GM19463 (cell line): ENCODE data around the gene MAL.

Experiments used
- ATAC-seq: cut with Tn5 transposase; IDR thresholded peaks from one replicate; pipeline ENCODE4 v1.9.1; 2021; ENCODE audit warnings: mild to moderate bottlenecking, moderate library complexity; ENCODE audit not compliant: unreplicated experiment

MAL gene

GRCh38 chr2:95047629-95048510 is 22.4 kb downstream of the MAL start:
- ATAC-seq: no peak

GRCh38 chr2:95048825-95049682 is 23.5 kb downstream of the MAL start:
- ATAC-seq: no peak

- no peak for ATAC-seq
These were observed 24.1 kb downstream of the MAL start for GRCh38 chr2:95049683-95049955.

DNA sequence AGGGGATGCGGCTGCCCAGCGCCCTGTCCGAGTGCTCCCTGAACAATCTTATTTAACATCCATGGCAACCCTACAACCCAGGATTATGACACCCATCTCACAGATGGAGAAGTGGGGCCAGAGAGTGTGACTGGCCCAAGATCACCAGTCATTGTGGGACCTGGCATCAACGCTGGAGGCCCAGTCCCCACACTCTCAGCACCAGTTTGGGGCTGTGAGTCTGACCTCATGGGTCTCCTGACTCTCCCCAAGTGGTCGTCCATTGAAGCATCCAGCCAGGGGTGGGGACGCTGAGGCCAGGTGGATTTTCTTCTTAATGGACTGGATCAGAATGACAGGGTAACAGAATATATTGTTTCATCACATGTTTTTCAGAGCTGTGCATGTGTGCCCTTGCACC is 24.5 kb downstream of the MAL start:
- no peak for ATAC-seq

DNA sequence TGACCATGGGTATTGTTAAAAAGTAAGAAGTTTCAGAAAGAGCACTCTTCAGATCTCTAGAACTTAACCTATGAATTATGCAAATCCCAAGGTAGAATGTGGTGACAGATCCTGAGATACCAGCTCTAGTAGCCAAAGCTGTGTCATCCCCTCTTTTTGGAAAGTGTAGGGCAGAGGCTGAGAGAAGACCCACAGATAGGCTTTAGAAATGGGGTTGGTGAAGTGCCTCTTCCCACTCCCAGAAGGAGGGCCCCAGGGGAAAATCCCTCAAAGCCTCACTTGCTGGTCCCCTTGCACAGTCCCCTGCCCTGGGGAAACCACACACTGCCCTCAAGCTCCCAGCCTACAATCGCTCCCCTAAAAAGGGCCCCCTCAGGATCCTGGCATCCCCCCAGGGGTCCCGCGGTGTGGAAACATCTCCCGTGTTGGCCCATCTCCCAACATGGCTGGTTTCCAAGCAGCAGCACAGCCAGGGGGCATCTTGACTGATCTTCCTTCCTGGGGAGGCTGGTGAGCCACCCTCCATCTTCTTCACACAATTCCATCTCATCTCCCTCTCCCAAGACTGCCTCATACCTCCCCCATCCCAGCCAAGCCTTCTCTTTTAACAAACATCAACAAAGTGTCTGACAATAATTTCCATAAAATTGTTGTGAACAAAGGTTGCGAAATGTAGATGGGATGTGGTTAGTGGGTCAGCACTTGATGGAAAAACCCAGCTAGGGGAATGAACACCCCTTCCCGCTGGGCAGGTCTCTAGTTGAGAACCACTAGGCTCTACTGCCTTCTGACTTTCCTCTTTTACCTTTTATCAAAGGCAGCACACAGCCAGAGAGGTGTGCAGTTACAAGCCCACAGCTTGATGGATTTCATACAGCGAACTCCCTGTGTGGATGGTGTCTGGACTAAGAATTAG is 25.1 kb downstream of the MAL start:
- ATAC-seq: no peak

GRCh38 chr2:95051626-95052025 is 26.1 kb downstream of the MAL start:
- ATAC-seq: no peak

GRCh38 chr2:95052307-95052706 is 26.8 kb downstream of the MAL start:
- ATAC-seq: no peak

- ATAC-seq: no peak
These were observed 27.4 kb downstream of the MAL start for GRCh38 chr2:95052804-95053479.

DNA sequence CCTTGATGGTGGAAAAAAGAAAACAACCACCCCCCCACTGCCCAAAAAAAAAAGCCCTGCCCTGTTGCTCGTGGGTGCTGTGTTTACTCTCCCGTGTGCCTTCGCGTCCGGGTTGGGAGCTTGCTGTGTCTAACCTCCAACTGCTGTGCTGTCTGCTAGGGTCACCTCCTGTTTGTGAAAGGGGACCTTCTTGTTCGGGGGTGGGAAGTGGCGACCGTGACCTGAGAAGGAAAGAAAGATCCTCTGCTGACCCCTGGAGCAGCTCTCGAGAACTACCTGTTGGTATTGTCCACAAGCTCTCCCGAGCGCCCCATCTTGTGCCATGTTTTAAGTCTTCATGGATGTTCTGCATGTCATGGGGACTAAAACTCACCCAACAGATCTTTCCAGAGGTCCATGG is 28.0 kb downstream of the MAL start:
- ATAC-seq: no peak

DNA sequence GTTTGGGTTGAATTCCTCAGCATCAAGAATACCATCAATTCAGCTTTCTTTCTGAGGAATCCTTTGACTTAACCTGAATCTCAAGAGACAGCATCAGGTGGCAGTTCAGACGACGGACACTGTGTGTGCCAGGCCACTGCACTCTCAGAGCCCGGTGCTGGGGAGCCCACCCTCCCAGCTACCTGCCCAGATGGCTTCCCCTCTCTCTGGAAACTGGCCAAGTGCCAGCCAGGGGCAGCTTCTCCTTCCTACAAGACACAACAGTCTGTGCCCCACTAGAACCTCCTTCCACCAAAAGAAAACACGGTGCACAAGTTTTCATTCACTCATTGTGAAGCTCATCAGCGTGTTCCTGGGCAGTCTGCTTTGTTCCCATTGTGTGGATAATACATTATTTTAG is 28.5 kb downstream of the MAL start:
- no peak for ATAC-seq

DNA sequence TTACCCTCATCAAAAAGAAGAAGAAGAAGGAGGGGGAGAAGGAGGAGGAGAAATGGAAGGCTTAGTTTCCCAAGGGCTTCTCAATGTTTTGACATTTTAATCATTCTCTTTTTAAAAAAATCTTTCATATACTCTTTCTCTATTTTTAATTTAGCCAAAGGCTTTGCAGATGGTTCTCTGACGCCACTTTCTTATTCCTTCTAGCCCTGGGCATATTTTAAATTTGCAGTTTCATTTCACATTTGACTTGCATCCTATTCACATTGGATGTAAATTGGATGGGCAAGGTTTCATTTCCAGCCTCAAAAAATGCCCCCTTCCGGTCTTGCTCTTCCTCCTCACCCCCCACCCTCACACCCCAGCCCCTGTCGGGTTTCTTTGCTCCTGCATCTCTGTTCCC is 29.8 kb downstream of the MAL start:
- ATAC-seq: no peak

DNA sequence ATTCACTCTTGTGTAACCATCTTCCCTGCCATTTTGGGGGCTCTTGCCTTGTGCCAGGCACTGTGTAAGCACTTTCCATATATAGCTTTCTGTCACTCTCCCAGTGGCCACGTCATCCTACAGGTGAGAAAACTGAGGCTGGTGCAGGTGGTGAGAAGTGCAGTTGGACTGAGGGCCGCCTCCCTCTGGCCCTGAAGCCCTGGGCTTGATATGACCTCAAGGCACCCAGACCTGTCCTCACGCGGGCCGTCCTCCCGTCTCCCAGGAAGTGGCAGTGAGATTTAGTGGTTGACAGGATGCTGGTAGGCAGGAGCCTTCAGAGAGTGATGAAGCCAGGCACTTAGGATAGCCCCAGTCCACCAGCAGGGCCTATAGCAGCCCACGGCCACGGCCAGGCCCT is 30.5 kb downstream of the MAL start:
- ATAC-seq: no peak

GRCh38 chr2:95056461-95057459 is 31.3 kb downstream of the MAL start:
- ATAC-seq: no peak

DNA sequence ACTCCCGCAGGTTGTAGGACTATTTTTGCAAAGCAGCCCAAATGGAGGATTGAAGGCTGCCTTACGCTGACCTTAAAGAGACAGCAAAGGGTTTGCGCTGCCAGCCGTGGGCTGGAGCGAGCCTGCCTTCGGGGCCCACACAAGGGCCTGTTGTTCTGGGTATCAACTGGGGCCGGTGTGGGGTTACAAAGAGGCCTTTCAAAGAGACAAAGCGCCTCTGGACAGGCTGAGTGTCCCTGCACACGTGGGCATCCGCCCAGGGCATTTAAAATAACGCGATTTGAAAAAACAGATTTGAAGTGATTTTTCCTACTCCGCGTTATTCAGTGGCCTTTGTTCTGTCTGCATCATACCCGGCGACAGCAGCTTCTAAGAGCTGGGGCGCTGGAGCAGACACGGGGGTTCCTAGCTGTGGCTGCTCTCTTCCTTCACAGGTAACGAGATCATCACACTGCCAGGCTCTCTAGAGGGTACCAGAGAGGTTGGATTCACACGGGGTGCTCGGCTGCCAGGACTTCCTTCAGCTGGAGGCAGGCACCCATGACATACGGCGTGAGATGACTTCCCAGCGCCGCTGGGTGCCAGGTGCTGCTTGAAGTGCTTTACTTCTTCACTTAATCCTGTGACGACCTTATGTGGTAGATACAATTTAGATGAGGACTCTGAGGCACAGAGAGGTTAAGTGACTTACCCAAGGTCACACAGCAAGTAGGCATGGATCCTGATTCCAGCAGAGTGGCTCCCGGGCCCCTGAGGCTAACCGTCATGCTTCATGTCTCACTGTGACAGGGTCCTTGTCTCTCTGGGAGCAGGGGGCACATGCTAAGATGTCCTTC is 32.2 kb downstream of the MAL start:
- no peak for ATAC-seq

DNA sequence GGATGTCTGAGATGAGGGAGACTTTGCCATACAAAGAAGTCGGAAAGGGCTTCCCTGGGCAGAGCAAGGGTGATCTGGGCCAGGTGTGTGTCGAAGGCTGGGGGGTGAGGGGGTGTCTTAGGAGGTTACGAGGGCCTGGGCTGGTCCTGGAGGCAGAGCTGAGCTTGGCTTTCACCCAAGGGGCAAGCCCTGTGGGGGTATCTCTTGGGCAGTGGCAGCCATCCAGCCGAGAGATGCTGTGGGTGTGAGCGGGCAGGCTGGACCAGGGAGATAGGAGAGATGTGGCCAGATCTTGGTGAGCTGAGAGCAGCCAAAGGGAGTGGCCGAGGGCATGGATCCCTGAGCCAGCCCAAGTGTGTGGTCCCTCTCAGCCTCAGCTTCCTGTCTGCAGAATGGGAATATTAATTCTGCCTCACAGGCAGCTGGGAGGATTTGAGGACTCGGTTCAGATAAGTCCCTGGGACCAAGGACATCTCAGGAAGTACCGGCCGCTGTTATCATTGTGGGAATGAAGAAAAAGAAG is 33.0 kb downstream of the MAL start:
- no peak for ATAC-seq

DNA sequence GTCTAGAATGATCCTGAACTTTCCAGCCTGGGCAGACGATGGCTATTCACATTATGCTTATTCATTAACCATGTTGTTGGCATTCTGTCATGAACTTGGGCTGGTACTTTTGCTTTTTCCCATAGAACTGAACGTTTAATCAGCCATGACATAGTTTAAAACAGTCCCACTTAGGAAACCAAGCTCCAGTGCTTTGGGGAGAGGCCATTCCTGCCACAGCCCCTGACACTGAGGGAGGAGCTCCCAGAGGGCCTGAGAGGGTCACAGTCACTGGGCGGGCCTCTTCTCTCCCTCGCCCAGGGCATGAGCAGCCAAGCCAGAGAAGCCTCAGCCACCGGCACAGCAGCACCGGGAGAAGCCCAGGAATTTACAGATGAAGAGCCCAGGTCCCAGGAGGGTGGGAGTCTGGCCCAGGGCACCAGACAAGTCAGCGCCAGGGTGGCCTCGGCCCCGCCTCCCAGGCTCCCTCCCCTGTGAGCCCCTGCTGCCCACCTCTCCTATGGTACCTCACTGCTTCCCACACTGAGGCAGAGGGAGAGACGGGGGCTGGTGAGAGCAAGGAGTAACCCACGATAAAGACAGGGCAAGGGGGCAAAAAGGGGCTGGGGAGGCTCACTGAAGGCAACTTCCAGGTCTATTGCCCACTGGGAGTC is 33.6 kb downstream of the MAL start:
- no peak for ATAC-seq

GRCh38 chr2:95059656-95060370 is 34.3 kb downstream of the MAL start:
- ATAC-seq: no peak
